GM23338 (cell line): Measurements from ENCODE around the gene MAP2K7. TPM values are rescaled to one million over a fixed set of nuclear protein-coding genes. Genes with fewer than 3 reads are reported as not detected.

Source experiments
- ATAC-seq: fragments of 200-7000 bp; cut with Tn5 transposase; 3 replicates; pipeline ENCODE4 v1.9.1; 2020
- DNase-seq: peaks from one replicate; pipeline ENCODE4 v3.0.0-alpha.2; 2015; ENCODE audit warnings: low spot score
- H2AFZ ChIP-seq: fragments of 200-600 bp; sonication (generic); 2 replicates; pipeline ENCODE4 v1.8.0; 2016; ENCODE audit warnings: antibody characterized with exemption, mild to moderate bottlenecking, moderate library complexity
- H3F3A ChIP-seq: fragments of 200-600 bp; sonication (generic); replicated peaks from 2 replicates; pipeline ENCODE4 v1.8.0; 2017; ENCODE audit warnings: antibody characterized with exemption, mixed run types, low read depth
- H3K27ac ChIP-seq: fragments of 200-600 bp; sonication (generic); 2 replicates; pipeline ENCODE4 v1.6.1; 2016; ENCODE audit warnings: low read depth
- H3K27me3 ChIP-seq: fragments of 200-600 bp; sonication (generic); 2 replicates; pipeline ENCODE4 v1.8.0; 2016; ENCODE audit warnings: mild to moderate bottlenecking, mixed run types, moderate library complexity; ENCODE audit not compliant: insufficient read depth
- H3K36me3 ChIP-seq: fragments of 200-600 bp; sonication (generic); 2 replicates; pipeline ENCODE4 v1.8.0; 2016; ENCODE audit warnings: mild to moderate bottlenecking; ENCODE audit not compliant: insufficient read depth
- H3K4me1 ChIP-seq: fragments of 200-600 bp; sonication (generic); 2 replicates; pipeline ENCODE4 v1.8.0; 2016; ENCODE audit warnings: mild to moderate bottlenecking, moderate library complexity; ENCODE audit not compliant: insufficient read depth
- H3K4me2 ChIP-seq: fragments of 200-600 bp; sonication (generic); 2 replicates; pipeline ENCODE4 v1.7.1; 2017; ENCODE audit warnings: mixed run types
- H3K4me3 ChIP-seq: fragments of 200-600 bp; sonication (generic); 2 replicates; pipeline ENCODE4 v1.6.1; 2016; ENCODE audit warnings: mixed run types
- H3K79me2 ChIP-seq: fragments of 200-600 bp; sonication (generic); replicated peaks from 2 replicates; pipeline ENCODE4 v1.8.0; 2017; ENCODE audit warnings: mild to moderate bottlenecking; ENCODE audit not compliant: insufficient read depth
- H3K9me2 ChIP-seq: fragments of 200-600 bp; sonication (generic); 2 replicates; pipeline ENCODE4 v1.8.0; 2017; ENCODE audit not compliant: insufficient read depth
- H4K20me1 ChIP-seq: fragments of 200-600 bp; sonication (generic); replicated peaks from 2 replicates; pipeline ENCODE4 v1.8.0; 2017; ENCODE audit warnings: mild to moderate bottlenecking; ENCODE audit not compliant: insufficient read depth
- H3K27ac Mint-ChIP-seq: 2 replicates; pipeline ENCODE4 v1.8.0; 2020; ENCODE audit warnings: inconsistent platforms, mild to moderate bottlenecking, moderate library complexity, mixed read lengths
- H3K27me3 Mint-ChIP-seq: 3 replicates; pipeline ENCODE4 v1.8.0; 2022; ENCODE audit warnings: low read depth, mild to moderate bottlenecking, moderate library complexity, mixed read lengths, inconsistent platforms; ENCODE audit not compliant: insufficient read depth, poor library complexity
- H3K36me3 Mint-ChIP-seq: 3 replicates; pipeline ENCODE4 v1.8.0; 2021; ENCODE audit warnings: low read depth, mild to moderate bottlenecking, inconsistent platforms, moderate library complexity, mixed read lengths
- H3K4me1 Mint-ChIP-seq: 3 replicates; pipeline ENCODE4 v1.8.0; 2020; ENCODE audit warnings: mild to moderate bottlenecking, inconsistent platforms, mixed read lengths
- H3K4me3 Mint-ChIP-seq: 3 replicates; pipeline ENCODE4 v1.8.0; 2021; ENCODE audit warnings: moderate library complexity, mild to moderate bottlenecking, inconsistent platforms, mixed read lengths
- H3K9me3 Mint-ChIP-seq: 3 replicates; pipeline ENCODE4 v1.8.0; 2020; ENCODE audit warnings: moderate library complexity, mild to moderate bottlenecking, inconsistent platforms, mixed read lengths
- CREB1 ChIP-seq: fragments of 250-450 bp; sonication (Bioruptor Pico); IDR thresholded peaks from 2 replicates; pipeline ENCODE4 v1.5.0; 2020; ENCODE audit warnings: low read depth, mild to moderate bottlenecking, moderate library complexity
- EZH2 ChIP-seq: fragments of 200-600 bp; sonication (generic); IDR thresholded peaks from one replicate; pipeline ENCODE4 v1.8.0; 2017; ENCODE audit warnings: antibody characterized with exemption, mild to moderate bottlenecking, low read depth; ENCODE audit not compliant: unreplicated experiment
- EZH2phosphoT487 ChIP-seq: fragments of 200-600 bp; sonication (generic); IDR thresholded peaks from one replicate; pipeline ENCODE4 v1.8.1; 2018; ENCODE audit warnings: antibody characterized with exemption; ENCODE audit not compliant: unreplicated experiment
- STAT1 ChIP-seq: IDR thresholded peaks from one replicate; pipeline ENCODE4 v1.6.1; 2016; ENCODE audit warnings: antibody characterized with exemption; ENCODE audit not compliant: unreplicated experiment
- polyA plus RNA-seq: library from polyadenylated mRNA; unstranded; fragments of >200 nt; fragmentation: Nextera tagmentation; extraction: Ambion mirVana; gene quantifications from 2 replicates; pipeline ENCODE4 v1.2.1, GENCODE V29; 2016
- total RNA-seq: library from RNA; depleted of rRNA; stranded (reverse); fragments of >200 nt; shearing (Covaris generic); gene quantifications from 2 replicates; pipeline ENCODE4 v1.2.3, GENCODE V29; 2014
- TF ChIP-seq, protein P1 (sequence below), 2 experiments: fragments of 200-600 bp in 1 of 2; sonication (generic) in 1 of 2; conservative IDR thresholded peaks; 2 replicates each; pipeline versions ENCODE4 v1.5.1 to v1.6.1; 2016 to 2017; ENCODE audit warnings: antibody characterized with exemption in 2 of 2, low read depth in 2 of 2, mild to moderate bottlenecking in 2 of 2, moderate library complexity in 1 of 2
- TF ChIP-seq, protein P2 (sequence below): IDR thresholded peaks from one replicate; pipeline ENCODE4 v1.6.1; 2018; ENCODE audit warnings: antibody characterized with exemption; ENCODE audit not compliant: unreplicated experiment
- TF ChIP-seq, protein P3 (sequence below): fragments of 250-450 bp; sonication (Bioruptor Pico); IDR thresholded peaks from 2 replicates; pipeline ENCODE4 v1.5.0; 2020; ENCODE audit warnings: mild to moderate bottlenecking, moderate library complexity

The MAP2K7 gene
- total and polyA plus RNA-seq, 2 experiments from 2014 or later = 11.3 to 22.6 TPM

DNA sequence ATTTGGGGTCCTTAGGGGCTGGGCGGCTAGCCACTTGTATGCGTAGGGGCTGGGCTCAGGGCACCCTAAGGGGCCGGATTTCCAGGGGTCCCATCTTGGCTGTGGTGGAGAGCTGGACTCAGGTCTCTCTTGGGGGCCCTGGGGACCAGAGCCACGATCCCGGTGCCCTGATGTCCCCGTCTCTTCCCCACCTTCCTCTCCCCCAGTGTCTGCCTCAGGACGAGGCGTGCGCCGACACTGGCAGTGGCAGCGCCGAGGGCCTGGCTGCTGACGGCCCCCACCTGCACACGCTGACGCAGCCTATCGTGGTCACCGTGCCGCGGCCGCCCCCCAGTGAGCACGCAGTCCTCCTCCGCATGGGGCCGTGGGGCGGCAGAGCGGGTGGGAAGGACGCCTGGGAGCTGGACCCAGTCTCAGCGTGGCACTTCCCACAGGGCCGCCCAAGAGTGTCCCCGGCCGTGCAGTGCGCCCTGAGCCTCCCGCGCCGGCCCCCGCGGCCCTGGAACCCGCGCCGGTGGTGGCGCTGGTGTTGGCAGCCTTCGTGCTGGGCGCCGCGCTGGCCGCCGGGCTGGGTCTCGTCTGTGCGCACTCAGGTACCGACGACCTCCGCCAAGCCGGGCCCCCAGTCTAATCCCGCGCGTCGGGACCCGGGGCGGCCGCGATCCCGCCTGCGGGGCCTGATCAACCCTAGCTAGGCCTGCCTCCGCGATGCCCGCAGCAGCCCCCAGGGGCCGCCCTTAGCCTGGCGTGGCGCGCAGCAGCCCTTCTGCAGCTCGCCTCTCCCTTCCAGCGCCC is 13.8 kb downstream of the MAP2K7 start:
- H3K27me3 ChIP-seq = peaks cover 57% of the 10 kb centered on the region
- no peaks in the 10 kb centered on the region for H3K9me2 ChIP-seq
- Mint-ChIP-seq H3K36me3 (peaks cover 12% of the 10 kb centered on the region; the same call in 2 of the 3 replicates), H3K27me3 (peaks cover 51% of the 10 kb centered on the region), H3K4me3 (peak overlapping the region; percentile 85), H3K9me3 (peaks cover 2% of the 10 kb centered on the region; the same call in 1 of the 3 replicates), H3K27ac (no peak overlapping the region), H3K4me1 (peaks cover 15% of the 10 kb centered on the region)
- DNase-seq (peak; percentile 83), ATAC-seq (peak; percentile 52)
- no peaks in the 10 kb centered on the region for H3K36me3 ChIP-seq
- no peaks in the 10 kb centered on the region; the same call in 1 of the 2 replicates for H3K4me1 ChIP-seq
- H3K27ac ChIP-seq = no peak overlapping the region
- peak overlapping the region; percentile 88 for H2AFZ ChIP-seq
- TF ChIP-seq, protein P1, sequence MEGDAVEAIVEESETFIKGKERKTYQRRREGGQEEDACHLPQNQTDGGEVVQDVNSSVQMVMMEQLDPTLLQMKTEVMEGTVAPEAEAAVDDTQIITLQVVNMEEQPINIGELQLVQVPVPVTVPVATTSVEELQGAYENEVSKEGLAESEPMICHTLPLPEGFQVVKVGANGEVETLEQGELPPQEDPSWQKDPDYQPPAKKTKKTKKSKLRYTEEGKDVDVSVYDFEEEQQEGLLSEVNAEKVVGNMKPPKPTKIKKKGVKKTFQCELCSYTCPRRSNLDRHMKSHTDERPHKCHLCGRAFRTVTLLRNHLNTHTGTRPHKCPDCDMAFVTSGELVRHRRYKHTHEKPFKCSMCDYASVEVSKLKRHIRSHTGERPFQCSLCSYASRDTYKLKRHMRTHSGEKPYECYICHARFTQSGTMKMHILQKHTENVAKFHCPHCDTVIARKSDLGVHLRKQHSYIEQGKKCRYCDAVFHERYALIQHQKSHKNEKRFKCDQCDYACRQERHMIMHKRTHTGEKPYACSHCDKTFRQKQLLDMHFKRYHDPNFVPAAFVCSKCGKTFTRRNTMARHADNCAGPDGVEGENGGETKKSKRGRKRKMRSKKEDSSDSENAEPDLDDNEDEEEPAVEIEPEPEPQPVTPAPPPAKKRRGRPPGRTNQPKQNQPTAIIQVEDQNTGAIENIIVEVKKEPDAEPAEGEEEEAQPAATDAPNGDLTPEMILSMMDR (conservative IDR thresholded peaks at IDR 0.05; ENCODE audit: low read depth in 2 of 2) = peak; percentile 59 to 71
- no peak for TF ChIP-seq STAT1
- TF ChIP-seq EZH2 = peak; percentile 63
- TF ChIP-seq, protein P2, sequence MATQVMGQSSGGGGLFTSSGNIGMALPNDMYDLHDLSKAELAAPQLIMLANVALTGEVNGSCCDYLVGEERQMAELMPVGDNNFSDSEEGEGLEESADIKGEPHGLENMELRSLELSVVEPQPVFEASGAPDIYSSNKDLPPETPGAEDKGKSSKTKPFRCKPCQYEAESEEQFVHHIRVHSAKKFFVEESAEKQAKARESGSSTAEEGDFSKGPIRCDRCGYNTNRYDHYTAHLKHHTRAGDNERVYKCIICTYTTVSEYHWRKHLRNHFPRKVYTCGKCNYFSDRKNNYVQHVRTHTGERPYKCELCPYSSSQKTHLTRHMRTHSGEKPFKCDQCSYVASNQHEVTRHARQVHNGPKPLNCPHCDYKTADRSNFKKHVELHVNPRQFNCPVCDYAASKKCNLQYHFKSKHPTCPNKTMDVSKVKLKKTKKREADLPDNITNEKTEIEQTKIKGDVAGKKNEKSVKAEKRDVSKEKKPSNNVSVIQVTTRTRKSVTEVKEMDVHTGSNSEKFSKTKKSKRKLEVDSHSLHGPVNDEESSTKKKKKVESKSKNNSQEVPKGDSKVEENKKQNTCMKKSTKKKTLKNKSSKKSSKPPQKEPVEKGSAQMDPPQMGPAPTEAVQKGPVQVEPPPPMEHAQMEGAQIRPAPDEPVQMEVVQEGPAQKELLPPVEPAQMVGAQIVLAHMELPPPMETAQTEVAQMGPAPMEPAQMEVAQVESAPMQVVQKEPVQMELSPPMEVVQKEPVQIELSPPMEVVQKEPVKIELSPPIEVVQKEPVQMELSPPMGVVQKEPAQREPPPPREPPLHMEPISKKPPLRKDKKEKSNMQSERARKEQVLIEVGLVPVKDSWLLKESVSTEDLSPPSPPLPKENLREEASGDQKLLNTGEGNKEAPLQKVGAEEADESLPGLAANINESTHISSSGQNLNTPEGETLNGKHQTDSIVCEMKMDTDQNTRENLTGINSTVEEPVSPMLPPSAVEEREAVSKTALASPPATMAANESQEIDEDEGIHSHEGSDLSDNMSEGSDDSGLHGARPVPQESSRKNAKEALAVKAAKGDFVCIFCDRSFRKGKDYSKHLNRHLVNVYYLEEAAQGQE = no peak
- TF ChIP-seq, protein P3, sequence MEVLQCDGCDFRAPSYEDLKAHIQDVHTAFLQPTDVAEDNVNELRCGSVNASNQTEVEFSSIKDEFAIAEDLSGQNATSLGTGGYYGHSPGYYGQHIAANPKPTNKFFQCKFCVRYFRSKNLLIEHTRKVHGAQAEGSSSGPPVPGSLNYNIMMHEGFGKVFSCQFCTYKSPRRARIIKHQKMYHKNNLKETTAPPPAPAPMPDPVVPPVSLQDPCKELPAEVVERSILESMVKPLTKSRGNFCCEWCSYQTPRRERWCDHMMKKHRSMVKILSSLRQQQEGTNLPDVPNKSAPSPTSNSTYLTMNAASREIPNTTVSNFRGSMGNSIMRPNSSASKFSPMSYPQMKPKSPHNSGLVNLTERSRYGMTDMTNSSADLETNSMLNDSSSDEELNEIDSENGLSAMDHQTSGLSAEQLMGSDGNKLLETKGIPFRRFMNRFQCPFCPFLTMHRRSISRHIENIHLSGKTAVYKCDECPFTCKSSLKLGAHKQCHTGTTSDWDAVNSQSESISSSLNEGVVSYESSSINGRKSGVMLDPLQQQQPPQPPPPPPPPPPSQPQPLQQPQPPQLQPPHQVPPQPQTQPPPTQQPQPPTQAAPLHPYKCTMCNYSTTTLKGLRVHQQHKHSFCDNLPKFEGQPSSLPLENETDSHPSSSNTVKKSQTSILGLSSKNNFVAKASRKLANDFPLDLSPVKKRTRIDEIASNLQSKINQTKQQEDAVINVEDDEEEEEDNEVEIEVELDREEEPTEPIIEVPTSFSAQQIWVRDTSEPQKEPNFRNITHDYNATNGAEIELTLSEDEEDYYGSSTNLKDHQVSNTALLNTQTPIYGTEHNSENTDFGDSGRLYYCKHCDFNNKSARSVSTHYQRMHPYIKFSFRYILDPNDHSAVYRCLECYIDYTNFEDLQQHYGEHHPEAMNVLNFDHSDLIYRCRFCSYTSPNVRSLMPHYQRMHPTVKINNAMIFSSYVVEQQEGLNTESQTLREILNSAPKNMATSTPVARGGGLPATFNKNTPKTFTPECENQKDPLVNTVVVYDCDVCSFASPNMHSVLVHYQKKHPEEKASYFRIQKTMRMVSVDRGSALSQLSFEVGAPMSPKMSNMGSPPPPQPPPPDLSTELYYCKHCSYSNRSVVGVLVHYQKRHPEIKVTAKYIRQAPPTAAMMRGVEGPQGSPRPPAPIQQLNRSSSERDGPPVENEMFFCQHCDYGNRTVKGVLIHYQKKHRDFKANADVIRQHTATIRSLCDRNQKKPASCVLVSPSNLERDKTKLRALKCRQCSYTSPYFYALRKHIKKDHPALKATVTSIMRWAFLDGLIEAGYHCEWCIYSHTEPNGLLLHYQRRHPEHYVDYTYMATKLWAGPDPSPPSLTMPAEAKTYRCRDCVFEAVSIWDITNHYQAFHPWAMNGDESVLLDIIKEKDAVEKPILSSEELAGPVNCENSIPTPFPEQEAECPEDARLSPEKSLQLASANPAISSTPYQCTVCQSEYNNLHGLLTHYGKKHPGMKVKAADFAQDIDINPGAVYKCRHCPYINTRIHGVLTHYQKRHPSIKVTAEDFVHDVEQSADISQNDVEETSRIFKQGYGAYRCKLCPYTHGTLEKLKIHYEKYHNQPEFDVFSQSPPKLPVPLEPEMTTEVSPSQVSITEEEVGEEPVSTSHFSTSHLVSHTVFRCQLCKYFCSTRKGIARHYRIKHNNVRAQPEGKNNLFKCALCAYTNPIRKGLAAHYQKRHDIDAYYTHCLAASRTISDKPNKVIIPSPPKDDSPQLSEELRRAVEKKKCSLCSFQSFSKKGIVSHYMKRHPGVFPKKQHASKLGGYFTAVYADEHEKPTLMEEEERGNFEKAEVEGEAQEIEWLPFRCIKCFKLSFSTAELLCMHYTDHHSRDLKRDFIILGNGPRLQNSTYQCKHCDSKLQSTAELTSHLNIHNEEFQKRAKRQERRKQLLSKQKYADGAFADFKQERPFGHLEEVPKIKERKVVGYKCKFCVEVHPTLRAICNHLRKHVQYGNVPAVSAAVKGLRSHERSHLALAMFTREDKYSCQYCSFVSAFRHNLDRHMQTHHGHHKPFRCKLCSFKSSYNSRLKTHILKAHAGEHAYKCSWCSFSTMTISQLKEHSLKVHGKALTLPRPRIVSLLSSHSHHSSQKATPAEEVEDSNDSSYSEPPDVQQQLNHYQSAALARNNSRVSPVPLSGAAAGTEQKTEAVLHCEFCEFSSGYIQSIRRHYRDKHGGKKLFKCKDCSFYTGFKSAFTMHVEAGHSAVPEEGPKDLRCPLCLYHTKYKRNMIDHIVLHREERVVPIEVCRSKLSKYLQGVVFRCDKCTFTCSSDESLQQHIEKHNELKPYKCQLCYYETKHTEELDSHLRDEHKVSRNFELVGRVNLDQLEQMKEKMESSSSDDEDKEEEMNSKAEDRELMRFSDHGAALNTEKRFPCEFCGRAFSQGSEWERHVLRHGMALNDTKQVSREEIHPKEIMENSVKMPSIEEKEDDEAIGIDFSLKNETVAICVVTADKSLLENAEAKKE (CRISPR knock-in tag) = no peak
- TF ChIP-seq CREB1 = 0 out of 2 replicates have a peak, but pooled peaks have one; percentile 14
- no peak for TF ChIP-seq EZH2phosphoT487
- H3K4me3 ChIP-seq = peak overlapping the region; percentile 64
- peaks cover 14% of the 10 kb centered on the region; the same call in 1 of the 2 replicates for H4K20me1 ChIP-seq
- H3F3A ChIP-seq = peaks cover 26% of the 10 kb centered on the region
- no peaks in the 10 kb centered on the region for H3K79me2 ChIP-seq
- peak overlapping the region; percentile 91 for H3K4me2 ChIP-seq
